T-helper 2 cell treated with Interferon-gamma antibody and Interleukin-4, amounts not matched to agents 5 μg/mL and 100 μg/mL, for 36 hours (primary cell): Measurements from ENCODE around the gene ZNF154.
"Not testable (repeated sequence)": the region's sequence is repeated elsewhere in the genome, so short reads cannot be mapped to it uniquely, and the experiment has no call there.

Source experiments
- DNase-seq: peaks from one replicate; pipeline ENCODE4 v3.0.0; 2021; ENCODE audit warnings: low spot score
- H3K27ac Mint-ChIP-seq: one replicate; pipeline ENCODE4 v1.8.0; 2021; ENCODE audit warnings: mild to moderate bottlenecking, mixed read lengths
- H3K27me3 Mint-ChIP-seq: one replicate; pipeline ENCODE4 v1.8.0; 2021; ENCODE audit warnings: low read depth, mixed read lengths
- H3K36me3 Mint-ChIP-seq: one replicate; pipeline ENCODE4 v1.8.0; 2021; ENCODE audit warnings: low read depth, mixed read lengths
- H3K4me1 Mint-ChIP-seq: one replicate; pipeline ENCODE4 v1.8.0; 2021; ENCODE audit warnings: low read depth, mixed read lengths
- H3K4me3 Mint-ChIP-seq: one replicate; pipeline ENCODE4 v1.8.0; 2022; ENCODE audit warnings: mild to moderate bottlenecking, moderate library complexity, mixed read lengths
- H3K9me3 Mint-ChIP-seq: one replicate; pipeline ENCODE4 v1.8.0; 2021; ENCODE audit warnings: mixed read lengths

ZNF154 gene

GRCh38 chr19:57708641-57709361, at the start of gene ZNF154:
ZNF154 (minus strand) TSS chr19:57709204; CDS start chr19:57708971, 233 bp downstream.
- Mint-ChIP-seq H3K27me3 (no peaks in the 10 kb centered on the region), H3K27ac (peak within 1 kb of the TSS; percentile 89), H3K4me3 (peak within 1 kb of the TSS; percentile 90), H3K4me1 (peaks cover 4% of the 10 kb centered on the region), H3K9me3 (peaks cover 64% of the 10 kb centered on the region), H3K36me3 (peaks cover 45% of the 10 kb centered on the region)
- peak; percentile 13 for DNase-seq

- no peaks in the 10 kb centered on the region for H3K27me3 Mint-ChIP-seq
- no peak overlapping the region for H3K27ac Mint-ChIP-seq
- no peak overlapping the region for H3K4me3 Mint-ChIP-seq
- no peak for DNase-seq
- peaks cover 85% of the 10 kb centered on the region for H3K36me3 Mint-ChIP-seq
- no peaks in the 10 kb centered on the region for H3K4me1 Mint-ChIP-seq
- H3K9me3 Mint-ChIP-seq = peaks cover 78% of the 10 kb centered on the region
Measured at GRCh38 chr19:57757941-57758340, 48.9 kb upstream of the ZNF154 start.

- DNase-seq = no peak
- Mint-ChIP-seq H3K27ac (no peak overlapping the region), H3K9me3 (peaks cover 88% of the 10 kb centered on the region), H3K4me1 (no peaks in the 10 kb centered on the region), H3K27me3 (no peaks in the 10 kb centered on the region), H3K36me3 (peaks cover 96% of the 10 kb centered on the region), H3K4me3 (no peak overlapping the region)
Measured at GRCh38 chr19:57755031-57755430, 46.0 kb upstream of the ZNF154 start.

GRCh38 chr19:57754091-57754673, 45.2 kb upstream of the ZNF154 start:
- H3K4me1 Mint-ChIP-seq = no peaks in the 10 kb centered on the region
- no peak for DNase-seq
- peaks cover 96% of the 10 kb centered on the region for H3K36me3 Mint-ChIP-seq
- H3K27me3 Mint-ChIP-seq = no peaks in the 10 kb centered on the region
- peaks cover 89% of the 10 kb centered on the region for H3K9me3 Mint-ChIP-seq
- H3K4me3 Mint-ChIP-seq = no peak overlapping the region
- H3K27ac Mint-ChIP-seq = no peak overlapping the region

- H3K9me3 Mint-ChIP-seq = peaks cover 74% of the 10 kb centered on the region
Measured at GRCh38 chr19:57748029-57748428, 39.0 kb upstream of the ZNF154 start.

GRCh38 chr19:57747472-57747807, 38.4 kb upstream of the ZNF154 start:
- H3K9me3 Mint-ChIP-seq = peaks cover 68% of the 10 kb centered on the region
- peaks cover 62% of the 10 kb centered on the region for H3K36me3 Mint-ChIP-seq
- peaks cover 11% of the 10 kb centered on the region for H3K4me1 Mint-ChIP-seq

More at GRCh38 chr19:57748029-57748428, 39.0 kb upstream of the ZNF154 start:
- Mint-ChIP-seq H3K4me1 (peaks cover 11% of the 10 kb centered on the region), H3K4me3 (peak overlapping the region; percentile 97), H3K36me3 (peaks cover 68% of the 10 kb centered on the region), H3K27ac (peak overlapping the region; percentile 17), H3K27me3 (no peaks in the 10 kb centered on the region)
- no peak for DNase-seq

GRCh38 chr19:57746580-57747471, 37.8 kb upstream of the ZNF154 start, which contains the start of gene ZNF776:
ZNF776 (plus strand) TSS chr19:57746815; CDS start chr19:57747059, 244 bp downstream.
- peaks cover 63% of the 10 kb centered on the region for H3K9me3 Mint-ChIP-seq
- H3K36me3 Mint-ChIP-seq = peaks cover 56% of the 10 kb centered on the region
- peak within 1 kb of the TSS; percentile 97 for H3K4me3 Mint-ChIP-seq
- H3K27me3 Mint-ChIP-seq = no peaks in the 10 kb centered on the region
- peak; percentile 83 for DNase-seq
- peaks cover 11% of the 10 kb centered on the region for H3K4me1 Mint-ChIP-seq
- H3K27ac Mint-ChIP-seq = peak within 1 kb of the TSS; percentile 94

More at GRCh38 chr19:57747472-57747807, 38.4 kb upstream of the ZNF154 start:
- no peaks in the 10 kb centered on the region for H3K27me3 Mint-ChIP-seq
- peak overlapping the region; percentile 97 for H3K4me3 Mint-ChIP-seq
- DNase-seq = no peak
- peak overlapping the region; percentile 94 for H3K27ac Mint-ChIP-seq

- H3K9me3 Mint-ChIP-seq = peaks cover 22% of the 10 kb centered on the region
- H3K4me3 Mint-ChIP-seq, H3K27me3 Mint-ChIP-seq, H3K4me1 Mint-ChIP-seq, H3K27ac Mint-ChIP-seq, DNase-seq, H3K36me3 Mint-ChIP-seq: not testable (repeated sequence)
Measured at GRCh38 chr19:57738770-57739169, 29.8 kb upstream of the ZNF154 start.

- not testable (repeated sequence) for H3K4me3 Mint-ChIP-seq, H3K27ac Mint-ChIP-seq, H3K36me3 Mint-ChIP-seq, H3K27me3 Mint-ChIP-seq, H3K4me1 Mint-ChIP-seq
- peak; percentile 10 for DNase-seq
- peaks cover 22% of the 10 kb centered on the region for H3K9me3 Mint-ChIP-seq
Measured at GRCh38 chr19:57738320-57738719, 29.3 kb upstream of the ZNF154 start.

- H3K4me3 Mint-ChIP-seq = no peak overlapping the region
- H3K27me3 Mint-ChIP-seq = no peaks in the 10 kb centered on the region
- no peak for DNase-seq
- H3K36me3 Mint-ChIP-seq = peaks cover 66% of the 10 kb centered on the region
- H3K9me3 Mint-ChIP-seq = peaks cover 66% of the 10 kb centered on the region
- no peak overlapping the region for H3K27ac Mint-ChIP-seq
- no peaks in the 10 kb centered on the region for H3K4me1 Mint-ChIP-seq
Measured at GRCh38 chr19:57720878-57721277, 11.9 kb upstream of the ZNF154 start.

GRCh38 chr19:57719901-57720519, 11.0 kb upstream of the ZNF154 start:
- Mint-ChIP-seq H3K9me3 (peaks cover 71% of the 10 kb centered on the region), H3K27me3 (no peaks in the 10 kb centered on the region), H3K36me3 (peaks cover 67% of the 10 kb centered on the region), H3K4me3 (no peak overlapping the region), H3K27ac (no peak overlapping the region), H3K4me1 (no peaks in the 10 kb centered on the region)
- DNase-seq = no peak

GRCh38 chr19:57719424-57719823, 10.4 kb upstream of the ZNF154 start:
- Mint-ChIP-seq H3K4me1 (no peaks in the 10 kb centered on the region), H3K4me3 (no peak overlapping the region), H3K27ac (no peak overlapping the region), H3K36me3 (peaks cover 66% of the 10 kb centered on the region), H3K9me3 (peaks cover 70% of the 10 kb centered on the region), H3K27me3 (no peaks in the 10 kb centered on the region)
- DNase-seq = no peak

- H3K4me1 Mint-ChIP-seq = peaks cover 4% of the 10 kb centered on the region
- no peak overlapping the region for H3K27ac Mint-ChIP-seq
- no peaks in the 10 kb centered on the region for H3K27me3 Mint-ChIP-seq
- H3K4me3 Mint-ChIP-seq = no peak overlapping the region
- peaks cover 35% of the 10 kb centered on the region for H3K36me3 Mint-ChIP-seq
- peaks cover 59% of the 10 kb centered on the region for H3K9me3 Mint-ChIP-seq
- DNase-seq = no peak
Measured at GRCh38 chr19:57712222-57712621, 3.2 kb upstream of the ZNF154 start.
